GM20000 (cell line): ENCODE measurements around the gene SLC7A7.
"Not testable (repeated sequence)": the region's sequence is repeated elsewhere in the genome, so short reads cannot be mapped to it uniquely, and the experiment has no call there.

ENCODE experiments used
- DNase-seq: peaks from one replicate; pipeline ENCODE4 v3.0.0; 2012; ENCODE audit warnings: low spot score
- TF ChIP-seq, protein P1 (sequence below): IDR thresholded peaks from 2 replicates; pipeline ENCODE4 v1.5.1; 2012; ENCODE audit warnings: mild to moderate bottlenecking, control low read depth; ENCODE audit errors: extremely low read depth, missing control alignments

Gene SLC7A7

DNA sequence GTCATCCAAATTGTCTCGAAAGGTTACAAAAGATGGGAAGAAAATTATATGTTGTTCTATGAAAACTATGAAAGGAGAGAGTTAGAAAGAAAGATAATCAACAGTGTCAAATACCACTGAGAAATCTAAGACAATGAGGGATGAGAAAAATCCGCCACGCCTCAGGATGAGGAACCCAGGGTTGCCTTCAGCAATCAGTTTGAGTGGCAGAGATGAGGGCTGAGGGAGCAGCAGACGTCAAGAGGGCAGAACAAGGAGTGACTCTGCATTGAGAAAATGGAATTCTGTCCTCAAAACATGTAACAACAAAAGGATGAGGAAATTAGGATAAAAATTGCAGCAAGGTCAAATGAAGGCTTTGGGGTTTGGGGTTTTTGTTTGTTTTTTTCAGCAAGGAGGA, 67.0 kb downstream of the SLC7A7 start:
- DNase-seq: no peak
- TF ChIP-seq, protein P1, sequence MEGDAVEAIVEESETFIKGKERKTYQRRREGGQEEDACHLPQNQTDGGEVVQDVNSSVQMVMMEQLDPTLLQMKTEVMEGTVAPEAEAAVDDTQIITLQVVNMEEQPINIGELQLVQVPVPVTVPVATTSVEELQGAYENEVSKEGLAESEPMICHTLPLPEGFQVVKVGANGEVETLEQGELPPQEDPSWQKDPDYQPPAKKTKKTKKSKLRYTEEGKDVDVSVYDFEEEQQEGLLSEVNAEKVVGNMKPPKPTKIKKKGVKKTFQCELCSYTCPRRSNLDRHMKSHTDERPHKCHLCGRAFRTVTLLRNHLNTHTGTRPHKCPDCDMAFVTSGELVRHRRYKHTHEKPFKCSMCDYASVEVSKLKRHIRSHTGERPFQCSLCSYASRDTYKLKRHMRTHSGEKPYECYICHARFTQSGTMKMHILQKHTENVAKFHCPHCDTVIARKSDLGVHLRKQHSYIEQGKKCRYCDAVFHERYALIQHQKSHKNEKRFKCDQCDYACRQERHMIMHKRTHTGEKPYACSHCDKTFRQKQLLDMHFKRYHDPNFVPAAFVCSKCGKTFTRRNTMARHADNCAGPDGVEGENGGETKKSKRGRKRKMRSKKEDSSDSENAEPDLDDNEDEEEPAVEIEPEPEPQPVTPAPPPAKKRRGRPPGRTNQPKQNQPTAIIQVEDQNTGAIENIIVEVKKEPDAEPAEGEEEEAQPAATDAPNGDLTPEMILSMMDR: no peak

DNA sequence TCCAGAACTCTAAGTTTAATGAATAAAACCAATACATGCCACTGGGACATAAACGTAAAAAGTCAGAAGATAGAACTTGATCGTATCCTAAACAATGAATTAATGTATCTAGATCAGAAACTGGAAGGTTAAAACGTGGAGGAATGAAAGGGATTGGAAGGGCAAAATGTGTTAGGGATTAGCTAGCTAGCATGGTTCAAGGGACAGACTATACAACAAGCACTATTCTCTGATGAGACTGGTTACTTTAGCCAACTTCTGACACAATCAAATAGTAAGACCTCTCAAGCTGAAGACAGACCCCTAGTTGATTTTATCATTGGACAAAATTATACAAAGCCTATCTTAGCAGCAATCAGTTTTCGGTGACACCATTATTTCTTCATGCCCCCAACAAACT, 67.5 kb downstream of the SLC7A7 start:
- DNase-seq: no peak
- TF ChIP-seq, protein P1: no peak

DNA sequence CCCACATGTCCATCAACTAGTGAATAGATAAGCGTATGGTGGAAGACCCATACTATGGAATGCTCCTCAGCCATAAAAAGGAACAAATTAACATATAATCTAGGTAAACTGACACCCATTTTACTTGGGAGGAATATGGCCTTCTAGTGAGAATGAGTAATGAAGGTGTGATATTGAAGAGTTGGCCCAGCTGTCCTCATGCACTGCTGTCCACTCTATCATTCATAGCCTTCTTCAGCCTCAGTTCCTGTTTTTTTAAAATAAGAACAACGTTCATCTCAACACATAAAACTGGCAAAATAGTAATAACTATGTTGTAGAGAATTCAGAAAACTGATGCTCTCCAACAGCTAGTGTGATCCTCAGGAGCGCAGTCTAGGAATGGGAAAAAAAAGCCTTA, 75.2 kb downstream of the SLC7A7 start:
- no peak for DNase-seq
- TF ChIP-seq, protein P1: no peak

DNA sequence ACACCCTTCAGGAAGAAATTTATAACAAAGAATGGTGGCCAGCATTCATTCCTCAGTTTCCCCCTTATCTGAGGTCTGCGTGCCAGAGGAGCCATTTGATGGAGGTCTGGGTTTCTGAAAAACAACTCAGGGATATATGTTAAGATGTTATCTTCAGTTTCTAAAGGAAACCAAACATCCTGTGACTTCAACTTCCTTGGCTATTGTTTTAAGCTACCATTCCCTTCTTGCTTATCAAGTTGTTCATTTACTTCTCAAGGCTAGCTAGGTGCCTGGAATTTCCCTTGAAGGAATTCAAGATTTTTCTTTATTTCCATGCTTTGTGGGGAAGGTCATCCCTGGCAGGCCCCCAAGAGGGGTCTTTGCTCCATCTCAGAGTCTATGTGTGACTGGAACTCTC, 75.8 kb downstream of the SLC7A7 start:
- no peak for DNase-seq
- TF ChIP-seq, protein P1: no peak

DNA sequence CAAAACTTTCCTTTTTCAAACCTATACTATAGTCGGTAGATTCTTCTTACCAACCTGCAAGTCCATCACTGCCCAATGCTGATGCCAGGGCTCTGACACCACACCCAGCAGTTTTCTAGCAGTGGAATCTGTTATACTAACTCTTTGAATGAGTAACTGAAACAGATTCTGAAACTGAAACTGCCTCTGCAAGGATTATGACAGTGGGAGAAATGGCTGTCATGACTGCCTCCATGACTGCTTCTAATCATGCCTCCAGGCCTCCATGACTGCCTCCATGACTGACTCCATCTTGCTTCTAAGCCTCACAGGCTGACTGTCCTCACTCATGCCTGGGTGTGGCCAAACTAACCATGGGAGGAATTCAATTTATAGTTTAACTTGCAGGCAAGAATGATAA, 78.2 kb downstream of the SLC7A7 start:
- DNase-seq: peak; percentile 56
- TF ChIP-seq, protein P1: no peak

DNA sequence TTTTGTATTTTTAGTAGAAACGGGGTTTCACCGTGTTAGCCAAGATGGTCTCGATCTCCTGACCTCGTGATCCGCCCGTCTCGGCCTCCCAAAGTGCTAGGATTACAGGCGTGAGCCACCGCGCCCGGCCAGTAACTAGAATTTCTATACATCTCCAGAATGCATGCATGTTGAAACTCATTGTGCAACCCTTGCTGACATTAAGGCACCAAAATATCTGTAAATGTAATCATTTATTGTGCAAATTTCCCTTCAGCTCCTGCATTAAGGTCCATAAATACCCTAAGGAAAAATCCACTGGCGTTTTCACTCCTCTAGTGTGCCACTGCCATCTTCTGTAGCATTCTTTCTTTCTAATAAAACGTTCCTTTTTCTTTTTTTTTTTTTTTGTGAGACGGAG, 78.9 kb downstream of the SLC7A7 start:
- not testable (repeated sequence) for DNase-seq

DNA sequence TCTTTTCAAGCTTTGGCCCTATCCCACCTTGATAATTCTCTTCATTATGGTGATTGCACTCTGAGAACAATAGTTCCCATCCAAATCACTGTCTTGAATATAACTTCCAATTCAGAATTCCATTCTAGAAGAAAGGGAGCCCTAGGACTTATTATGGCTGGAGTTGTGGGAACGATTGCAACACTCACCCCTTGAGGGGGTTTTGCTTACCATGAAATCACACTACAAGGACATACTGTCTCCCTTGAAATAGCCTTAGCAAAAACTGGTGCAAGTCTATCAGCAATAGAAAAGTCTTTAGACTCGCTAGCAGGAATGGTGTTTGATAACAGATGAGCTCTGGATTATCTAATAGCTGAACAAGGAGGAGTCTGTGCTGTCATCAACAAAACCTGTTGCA, 80.1 kb downstream of the SLC7A7 start:
- DNase-seq: no peak

DNA sequence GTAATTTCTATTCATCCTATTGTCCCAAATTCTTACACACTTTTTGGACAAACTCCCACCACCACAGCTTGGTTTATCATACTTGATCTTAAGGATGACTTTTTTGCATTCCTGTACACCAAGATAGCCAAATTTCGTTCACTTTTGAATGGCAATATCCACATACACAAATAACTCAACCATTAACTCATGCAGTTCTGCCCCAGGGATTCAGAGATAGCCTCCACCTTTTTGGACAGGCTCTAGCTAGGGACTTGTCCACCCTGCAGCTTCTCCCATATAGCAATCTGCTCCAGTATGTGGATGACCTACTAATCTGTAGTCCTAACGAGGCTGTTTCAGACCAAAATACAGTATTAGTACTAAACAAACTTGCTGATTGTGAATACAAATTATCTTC, 81.4 kb downstream of the SLC7A7 start:
- DNase-seq: no peak
- TF ChIP-seq, protein P1: no peak

More for the DNA sequence above, 80.1 kb downstream of the SLC7A7 start:
- TF ChIP-seq, protein P1: no peak

DNA sequence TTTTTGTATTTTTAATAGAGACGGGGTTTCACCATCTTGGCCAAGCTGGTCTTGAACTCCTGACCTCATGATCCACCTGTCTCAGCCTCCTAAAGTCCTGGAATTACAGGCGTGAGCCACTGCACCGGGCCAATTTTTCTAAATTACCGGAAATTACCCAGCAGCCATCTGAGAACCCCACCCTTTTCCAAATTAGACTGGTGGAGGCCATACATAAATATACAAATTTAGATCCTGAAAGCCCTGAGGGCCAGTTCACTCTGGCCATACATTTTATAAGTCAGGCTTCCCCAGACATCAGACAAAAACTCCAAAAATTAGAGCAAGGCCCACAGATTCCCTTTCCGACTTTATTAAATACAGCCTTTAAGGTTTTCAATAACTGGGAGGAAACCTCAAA, 83.2 kb downstream of the SLC7A7 start:
- DNase-seq: not testable (repeated sequence)
